HG03378 (cell line): ENCODE measurements around the gene STYK1.
A peak's percentile ranks its signal among the peaks of the same experiment; 100 is the strongest.
"Not testable (repeated sequence)": the region's sequence is repeated elsewhere in the genome, so short reads cannot be mapped to it uniquely, and the experiment has no call there.

Experiments
- ATAC-seq: cut with Tn5 transposase; IDR thresholded peaks from one replicate; pipeline ENCODE4 v1.9.1; 2021; ENCODE audit warnings: mild to moderate bottlenecking, moderate library complexity; ENCODE audit not compliant: unreplicated experiment

STYK1 gene

GRCh38 chr12:10623131-10623530 lies 50.7 kb downstream of the STYK1 start:
- no peak for ATAC-seq

- no peak for ATAC-seq
Observed at GRCh38 chr12:10621278-10621677, 52.6 kb downstream of the STYK1 start.

GRCh38 chr12:10620078-10620779 lies 53.6 kb downstream of the STYK1 start:
- no peak for ATAC-seq

- ATAC-seq = no peak
Observed at GRCh38 chr12:10618338-10618987, 55.4 kb downstream of the STYK1 start.

- ATAC-seq = no peak
Observed at GRCh38 chr12:10617863-10618262, 56.0 kb downstream of the STYK1 start.

GRCh38 chr12:10615532-10615931 lies 58.3 kb downstream of the STYK1 start:
- ATAC-seq = no peak

GRCh38 chr12:10614056-10614370 lies 59.8 kb downstream of the STYK1 start:
- ATAC-seq = no peak

GRCh38 chr12:10613349-10614055 lies 60.4 kb downstream of the STYK1 start, which contains the start of gene MAGOHB:
Gene MAGOHB (minus strand): TSS chr12:10613609. CDS start chr12:10613532, 77 bp downstream.
- peak; percentile 90 for ATAC-seq

- peak; percentile 8 for ATAC-seq
Observed at GRCh38 chr12:10612984-10613348, 60.9 kb downstream of the STYK1 start.

- no peak for ATAC-seq
Observed at GRCh38 chr12:10612110-10612509, 61.7 kb downstream of the STYK1 start.

- not testable (repeated sequence) for ATAC-seq
Observed at GRCh38 chr12:10611258-10611657, 62.6 kb downstream of the STYK1 start.

GRCh38 chr12:10610188-10610587 lies 63.7 kb downstream of the STYK1 start:
- ATAC-seq = no peak

GRCh38 chr12:10607885-10608458 lies 65.9 kb downstream of the STYK1 start:
- no peak for ATAC-seq

GRCh38 chr12:10601860-10602259 lies 72.0 kb downstream of the STYK1 start:
- ATAC-seq = no peak

GRCh38 chr12:10600988-10601387 lies 72.9 kb downstream of the STYK1 start:
- ATAC-seq = no peak

- ATAC-seq = no peak
Observed at GRCh38 chr12:10595881-10596280, 78.0 kb downstream of the STYK1 start.

GRCh38 chr12:10590966-10591365 lies 82.9 kb downstream of the STYK1 start:
- no peak for ATAC-seq

GRCh38 chr12:10584415-10584814 lies 89.4 kb downstream of the STYK1 start:
- ATAC-seq = no peak

- no peak for ATAC-seq
Observed at GRCh38 chr12:10582704-10583103, 91.1 kb downstream of the STYK1 start.

GRCh38 chr12:10582133-10582532 lies 91.7 kb downstream of the STYK1 start:
- not testable (repeated sequence) for ATAC-seq

- no peak for ATAC-seq
Observed at GRCh38 chr12:10574307-10574706, 99.5 kb downstream of the STYK1 start.

- ATAC-seq = not testable (repeated sequence)
Observed at GRCh38 chr12:10572021-10572490, 101.8 kb downstream of the STYK1 start.
